Stomach (tissue), 4 donors: Measurements from ENCODE around the gene JDP2.

Experiments
- POLR2A ChIP-seq, 4 donors: fragments of 450-650 bp; IDR thresholded peaks; one replicate each; pipeline ENCODE4 v1.6.1; 2016; ENCODE audit warnings: antibody characterized with exemption in 4 of 4, control low read depth in 2 of 4, mild to moderate bottlenecking in 1 of 4, moderate library complexity in 1 of 4
- POLR2AphosphoS5 ChIP-seq, 3 donors: sonication (generic); formaldehyde crosslinking; IDR thresholded peaks; one replicate each; pipeline ENCODE4 v1.6.1; 2016; ENCODE audit warnings: antibody characterized with exemption in 3 of 3

DNA sequence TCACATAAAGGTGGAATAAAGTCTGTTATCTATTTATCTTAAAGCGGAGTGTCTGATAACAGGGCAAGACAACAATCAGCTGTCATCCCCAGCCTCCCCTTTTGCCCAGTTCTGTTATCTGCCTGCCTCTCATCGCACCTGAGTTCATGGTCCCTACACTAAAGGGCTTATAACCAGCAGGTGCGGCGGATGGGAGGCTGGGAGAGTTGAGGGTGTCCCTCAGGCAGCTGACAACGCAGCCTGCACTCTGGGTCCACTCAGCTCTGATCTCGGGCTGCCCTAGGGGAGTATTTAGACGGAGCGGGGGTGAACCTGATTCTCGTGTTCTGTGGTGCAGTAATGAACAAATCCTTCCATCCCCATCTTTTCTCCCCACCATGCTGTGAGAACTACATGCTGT is 34.0 kb upstream of the JDP2 start:
- TF ChIP-seq POLR2A (IDR thresholded peaks at IDR 0.05) = no peak
- no peak for TF ChIP-seq POLR2AphosphoS5 (IDR thresholded peaks at IDR 0.05)
